SK-N-SH treated with all-trans-retinoic acid at 6 μM for 48 hours (cell line): ENCODE data around the gene ARL15.

Experiments
- CREB5 ChIP-seq: fragments of 250-450 bp; sonication (Bioruptor Pico); IDR thresholded peaks from 2 replicates; pipeline ENCODE4 v1.5.1; 2020; ENCODE audit warnings: low read depth, mild to moderate bottlenecking, moderate library complexity
- GLIS3 ChIP-seq: fragments of 250-450 bp; sonication (Bioruptor Pico); IDR thresholded peaks from 2 replicates; pipeline ENCODE4 v1.5.0; 2020; ENCODE audit warnings: mild to moderate bottlenecking, moderate library complexity
- POU6F1 ChIP-seq: fragments of 250-450 bp; sonication (Bioruptor Pico); IDR thresholded peaks from 2 replicates; pipeline ENCODE4 v1.8.0; 2021; ENCODE audit warnings: low read depth, mild to moderate bottlenecking, moderate library complexity, borderline replicate concordance
- PPARA ChIP-seq: fragments of 250-450 bp; sonication (Bioruptor Pico); IDR thresholded peaks from 2 replicates; pipeline ENCODE4 v1.5.0; 2020; ENCODE audit warnings: mild to moderate bottlenecking, borderline replicate concordance

GRCh38 chr5:53917095-53917494 lies 393.3 kb downstream of the ARL15 start:
- no peak for TF ChIP-seq GLIS3 (CRISPR knock-in tag)
- TF ChIP-seq PPARA (CRISPR knock-in tag) = no peak
- no peak for TF ChIP-seq POU6F1 (CRISPR knock-in tag)
- TF ChIP-seq CREB5 (CRISPR knock-in tag) = no peak
